Cardiac fibroblast (primary cell): ENCODE results near the gene KCNQ1.

Source experiments
- DNase-seq, 2 donors: peaks; one replicate each; pipeline versions ENCODE4 v3.0.0 to v3.0.0-alpha.2; 2010; ENCODE audit warnings: low read depth in 2 of 2
- H3K4me3 ChIP-seq, 2 donors: replicated peaks in 1 of 2; 1 replicate in 1 of 2; 2 replicates in 1 of 2; pipeline ENCODE4 v1.5.1; 2011; ENCODE audit warnings: low read depth in 2 of 2, low read length in 2 of 2, mild to moderate bottlenecking in 2 of 2, moderate library complexity in 1 of 2
- TF ChIP-seq, protein P1 (sequence below): IDR thresholded peaks from one replicate; pipeline ENCODE4 v1.5.1; 2011; ENCODE audit warnings: low read depth, mild to moderate bottlenecking, low read length, inconsistent platforms

KCNQ1 gene

DNA sequence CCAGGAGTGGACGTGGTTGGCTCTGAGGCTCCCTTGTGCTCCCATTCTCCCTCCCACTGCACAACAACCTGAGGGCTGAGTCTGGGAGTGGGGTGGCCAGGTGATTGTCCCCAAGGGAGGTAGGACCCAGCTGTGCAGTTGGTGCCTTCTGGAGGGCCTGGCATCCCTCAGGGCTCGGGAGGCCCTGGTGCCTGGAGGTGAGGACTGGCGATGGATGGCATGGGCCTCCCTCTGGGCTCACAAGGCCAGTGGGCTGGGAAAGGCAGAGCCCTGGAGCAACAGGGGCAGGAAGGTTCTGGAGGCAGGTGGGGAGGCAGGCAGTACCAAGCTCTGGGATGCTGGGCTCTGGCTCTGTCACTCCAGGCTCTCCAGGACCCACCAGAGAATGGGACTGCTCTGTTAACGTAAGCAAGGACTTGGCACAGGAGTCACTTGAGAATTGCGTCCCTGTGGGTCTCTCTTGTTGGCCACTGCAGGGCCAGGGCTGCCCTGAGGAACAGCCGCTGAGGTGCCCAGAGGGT lies 140.8 kb downstream of the KCNQ1 start:
- no peak overlapping the region for H3K4me3 ChIP-seq
- no peak for DNase-seq
- TF ChIP-seq, protein P1, sequence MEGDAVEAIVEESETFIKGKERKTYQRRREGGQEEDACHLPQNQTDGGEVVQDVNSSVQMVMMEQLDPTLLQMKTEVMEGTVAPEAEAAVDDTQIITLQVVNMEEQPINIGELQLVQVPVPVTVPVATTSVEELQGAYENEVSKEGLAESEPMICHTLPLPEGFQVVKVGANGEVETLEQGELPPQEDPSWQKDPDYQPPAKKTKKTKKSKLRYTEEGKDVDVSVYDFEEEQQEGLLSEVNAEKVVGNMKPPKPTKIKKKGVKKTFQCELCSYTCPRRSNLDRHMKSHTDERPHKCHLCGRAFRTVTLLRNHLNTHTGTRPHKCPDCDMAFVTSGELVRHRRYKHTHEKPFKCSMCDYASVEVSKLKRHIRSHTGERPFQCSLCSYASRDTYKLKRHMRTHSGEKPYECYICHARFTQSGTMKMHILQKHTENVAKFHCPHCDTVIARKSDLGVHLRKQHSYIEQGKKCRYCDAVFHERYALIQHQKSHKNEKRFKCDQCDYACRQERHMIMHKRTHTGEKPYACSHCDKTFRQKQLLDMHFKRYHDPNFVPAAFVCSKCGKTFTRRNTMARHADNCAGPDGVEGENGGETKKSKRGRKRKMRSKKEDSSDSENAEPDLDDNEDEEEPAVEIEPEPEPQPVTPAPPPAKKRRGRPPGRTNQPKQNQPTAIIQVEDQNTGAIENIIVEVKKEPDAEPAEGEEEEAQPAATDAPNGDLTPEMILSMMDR, result no peak

GRCh38 chr11:2586087-2586792 lies 141.4 kb downstream of the KCNQ1 start:
- TF ChIP-seq, protein P1, result no peak
- no peak overlapping the region for H3K4me3 ChIP-seq
- no peak for DNase-seq

DNA sequence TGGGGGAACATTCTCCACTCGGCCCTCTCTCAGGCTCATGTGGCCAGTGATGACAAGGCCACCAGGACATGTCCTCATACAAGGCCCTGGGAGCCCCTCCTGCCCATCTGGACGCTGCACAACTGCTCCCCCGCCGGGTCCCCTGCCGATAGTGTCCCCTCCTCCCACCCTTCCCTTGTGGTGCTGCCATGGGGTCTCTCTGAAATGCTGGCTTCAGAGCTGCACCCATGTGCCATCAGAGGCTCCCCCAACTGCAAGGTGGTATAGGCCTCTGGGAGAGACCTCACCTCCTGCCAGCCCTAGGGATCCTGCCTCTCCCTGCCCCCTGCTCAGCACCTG lies 142.0 kb downstream of the KCNQ1 start:
- TF ChIP-seq, protein P1, result no peak
- H3K4me3 ChIP-seq, result no peak overlapping the region
- no peak for DNase-seq

DNA sequence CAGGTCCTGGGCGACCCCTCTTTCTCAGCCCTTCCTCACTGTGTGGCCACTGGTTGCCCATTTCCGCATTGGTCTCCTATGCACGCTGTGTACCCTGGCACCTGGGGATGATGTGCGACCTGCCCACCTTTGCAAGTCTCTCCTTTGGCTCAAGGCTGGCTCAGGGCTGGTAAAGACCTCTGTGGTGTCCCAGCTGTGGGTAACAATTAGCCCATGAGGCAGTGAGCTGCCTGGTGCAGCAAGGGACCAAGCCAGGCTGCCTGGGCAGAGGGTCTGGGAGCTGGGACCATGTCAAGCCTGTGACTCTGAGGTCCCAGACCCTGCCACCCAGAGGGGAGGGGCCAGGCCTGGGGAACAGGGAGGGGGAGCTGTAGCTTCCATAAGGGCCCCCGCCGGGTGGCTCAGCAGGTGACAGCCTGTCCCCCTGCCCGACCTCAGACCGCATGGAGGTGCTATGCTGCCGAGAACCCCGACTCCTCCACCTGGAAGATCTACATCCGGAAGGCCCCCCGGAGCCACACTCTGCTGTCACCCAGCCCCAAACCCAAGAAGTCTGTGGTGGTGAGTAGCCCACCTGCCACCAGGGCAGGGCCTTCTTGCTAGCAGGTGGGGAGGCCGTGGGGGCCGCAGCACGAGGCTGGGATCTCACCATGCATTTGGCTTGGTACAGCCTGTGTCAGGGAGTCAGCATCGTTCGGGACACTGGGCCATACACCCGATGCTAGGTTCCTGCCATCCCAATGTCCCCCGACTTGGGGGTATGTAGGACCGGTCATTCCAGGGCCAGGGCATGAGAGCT lies 142.5 kb downstream of the KCNQ1 start:
- TF ChIP-seq, protein P1, result no peak
- H3K4me3 ChIP-seq, result no peak overlapping the region
- no peak for DNase-seq

- DNase-seq, result no peak
- no peak overlapping the region for H3K4me3 ChIP-seq
- TF ChIP-seq, protein P1, result no peak
Measured at GRCh38 chr11:2587976-2588748, 143.4 kb downstream of the KCNQ1 start.

DNA sequence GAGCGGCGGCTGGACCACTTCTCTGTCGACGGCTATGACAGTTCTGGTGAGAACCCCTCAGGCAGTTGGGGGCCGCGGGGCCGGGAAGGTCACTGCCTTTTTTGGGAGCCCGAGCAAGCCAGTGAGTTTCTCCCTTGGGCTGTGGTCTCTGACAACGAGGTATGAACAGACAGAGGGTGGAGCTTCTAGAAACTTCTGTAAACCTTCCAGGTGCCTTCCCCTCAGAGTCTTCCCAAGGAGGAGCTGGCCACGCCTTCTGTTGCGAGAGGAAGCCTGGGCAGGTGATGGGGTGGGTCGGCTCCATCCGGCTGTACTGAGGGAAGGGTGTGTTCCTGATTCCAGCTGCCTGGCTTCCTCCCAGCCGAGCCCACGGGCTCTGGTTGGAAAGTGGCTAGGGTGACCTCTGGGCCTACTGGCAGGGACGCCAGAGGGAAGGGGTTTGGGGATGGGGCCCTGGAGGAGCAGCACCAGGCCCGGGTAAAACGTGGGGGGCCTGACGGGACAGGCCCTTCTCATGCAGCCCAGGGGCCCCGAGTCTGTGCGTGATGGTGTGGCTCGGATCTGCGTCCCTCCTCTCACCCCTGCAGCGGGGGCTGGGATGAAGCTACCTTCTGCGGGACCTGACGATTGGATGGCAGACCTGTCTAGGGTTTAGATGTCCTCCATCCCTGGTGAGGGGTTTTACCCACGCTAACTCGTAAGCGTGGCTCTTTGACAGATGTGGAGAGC lies 144.2 kb downstream of the KCNQ1 start:
- no peak overlapping the region for H3K4me3 ChIP-seq
- DNase-seq, result no peak
- TF ChIP-seq, protein P1, result no peak
